ENCODE data around the gene LCN2.
"Not testable (repeated sequence)": the region's sequence is repeated elsewhere in the genome, so short reads cannot be mapped to it uniquely, and the experiment has no call there.

Gene LCN2

DNA sequence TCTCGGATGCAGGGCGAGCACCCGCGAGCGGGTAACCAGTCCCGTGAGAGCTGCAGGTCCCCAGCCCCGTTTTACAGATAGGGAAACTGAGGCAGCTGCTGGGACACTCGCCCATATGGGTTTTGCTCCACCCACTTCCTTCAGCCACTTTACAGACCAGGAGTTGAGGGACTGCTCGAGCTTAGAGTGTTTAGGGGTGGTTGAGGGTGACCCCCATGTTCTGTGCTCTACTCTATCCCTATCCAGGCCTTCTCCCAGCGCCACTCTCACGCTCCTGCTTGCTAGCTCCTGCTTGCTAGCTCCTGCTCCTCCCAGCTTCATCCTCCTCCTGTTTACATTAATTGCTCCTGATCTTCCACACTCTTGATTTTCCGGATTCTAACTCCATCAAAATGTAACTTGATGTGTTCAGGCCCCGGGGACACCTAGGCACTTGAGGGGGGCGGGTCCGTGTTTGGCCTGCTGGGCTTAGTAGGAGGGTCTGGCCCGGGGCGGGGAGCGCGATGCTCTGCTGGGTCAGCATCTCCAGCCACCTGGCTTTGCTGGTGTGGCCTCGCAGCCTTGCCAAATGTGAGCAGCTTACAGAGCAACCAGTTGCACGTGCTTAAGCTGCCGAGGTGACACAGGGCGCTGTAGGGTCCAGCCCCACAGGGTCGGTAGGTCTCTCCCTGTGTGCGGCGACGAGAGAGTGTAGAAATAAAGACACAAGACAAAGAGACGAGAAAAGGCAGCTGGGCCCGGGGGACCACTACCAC lies 20.2 kb upstream of the LCN2 start:
- DNase-seq (no peak), ATAC-seq (no peak)

DNA sequence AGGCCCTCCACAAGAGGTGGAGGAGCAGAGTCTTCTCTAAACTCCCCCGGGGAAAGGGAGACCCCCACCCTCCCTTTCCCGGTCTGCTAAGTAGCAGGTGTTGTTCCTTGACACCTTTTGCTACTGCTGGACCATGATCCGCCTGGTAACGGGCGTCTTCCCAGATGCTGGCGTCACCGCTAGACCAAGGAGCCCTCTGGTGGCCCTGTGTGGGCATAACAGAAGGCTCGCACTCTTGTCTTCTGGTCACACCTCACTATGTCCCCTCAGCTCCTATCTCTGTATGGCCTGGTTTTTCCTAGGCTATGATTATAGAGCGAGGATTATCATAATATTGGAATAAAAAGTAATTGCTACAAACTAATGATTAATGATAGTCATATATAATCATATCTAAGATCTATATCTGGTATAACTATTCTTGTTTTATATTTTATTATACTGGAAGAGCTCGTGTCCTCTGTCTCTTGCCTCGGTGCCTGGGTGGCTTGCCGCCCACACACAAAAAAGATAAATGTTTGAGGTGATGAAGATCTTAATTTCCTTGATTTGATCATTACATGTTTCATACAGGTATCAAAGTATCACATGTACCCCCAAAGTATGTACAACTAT lies 19.2 kb upstream of the LCN2 start:
- peak; percentile 60 for DNase-seq
- not testable (repeated sequence) for ATAC-seq

DNA sequence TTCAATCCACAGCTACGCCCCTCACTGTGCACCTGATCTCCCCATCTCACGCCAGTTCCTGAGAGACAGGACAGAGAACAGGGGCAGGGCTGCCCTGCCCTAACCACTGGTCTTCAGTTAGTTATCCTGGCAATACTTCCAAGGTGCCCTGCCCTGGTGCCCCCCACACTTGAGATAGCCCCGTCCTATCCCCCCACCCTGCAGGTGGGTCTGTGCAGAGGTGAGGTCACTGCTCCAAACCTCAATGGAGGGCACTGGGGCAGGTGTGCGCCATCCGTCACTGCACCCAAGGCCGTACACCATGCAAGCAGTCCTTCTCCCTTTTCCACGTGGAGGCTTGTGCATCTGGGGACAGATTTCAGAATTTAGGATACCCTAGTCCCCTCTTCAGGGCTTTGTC lies 18.6 kb upstream of the LCN2 start:
- ATAC-seq, DNase-seq: not testable (repeated sequence)

DNA sequence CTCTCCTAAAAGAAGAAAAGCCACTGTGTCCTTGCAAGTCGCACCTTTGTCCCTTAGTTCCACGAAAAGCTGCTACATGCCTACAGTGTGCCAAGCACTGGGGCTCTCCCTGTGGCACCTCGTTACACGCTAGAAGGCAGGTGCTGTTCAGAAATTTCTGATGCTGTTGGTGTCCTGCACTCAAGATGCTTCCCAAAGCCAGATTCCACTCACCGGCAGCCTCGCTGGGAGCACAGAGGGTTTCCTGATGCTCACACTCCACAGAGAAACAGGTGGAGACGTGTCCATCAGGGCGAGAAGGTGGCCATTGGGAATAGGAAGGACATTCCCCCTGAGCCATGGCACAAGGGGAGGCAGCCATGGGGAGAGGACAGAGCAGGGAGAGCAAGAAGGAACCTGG lies 17.9 kb upstream of the LCN2 start:
- not testable (repeated sequence) for DNase-seq, ATAC-seq

DNA sequence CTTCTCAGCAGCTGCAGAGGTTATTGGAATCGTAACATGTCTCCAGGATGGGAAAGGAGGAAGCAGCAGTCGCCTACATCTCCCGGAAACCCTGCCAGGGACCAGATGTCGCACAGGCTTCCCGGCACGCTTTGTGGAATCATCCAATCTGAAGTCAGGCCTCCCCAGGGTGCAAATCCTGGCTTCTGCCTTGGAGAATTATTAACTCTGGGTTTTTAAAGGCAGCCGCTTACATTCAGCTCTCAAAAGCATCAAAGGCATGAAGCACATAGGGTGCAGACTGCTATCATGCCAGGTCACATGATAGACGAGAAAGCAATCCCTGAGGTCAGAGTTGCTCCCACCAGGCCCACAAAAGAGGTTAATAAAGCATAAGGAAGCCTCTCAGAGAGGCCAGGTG lies 17.1 kb upstream of the LCN2 start:
- not testable (repeated sequence) for DNase-seq, ATAC-seq

DNA sequence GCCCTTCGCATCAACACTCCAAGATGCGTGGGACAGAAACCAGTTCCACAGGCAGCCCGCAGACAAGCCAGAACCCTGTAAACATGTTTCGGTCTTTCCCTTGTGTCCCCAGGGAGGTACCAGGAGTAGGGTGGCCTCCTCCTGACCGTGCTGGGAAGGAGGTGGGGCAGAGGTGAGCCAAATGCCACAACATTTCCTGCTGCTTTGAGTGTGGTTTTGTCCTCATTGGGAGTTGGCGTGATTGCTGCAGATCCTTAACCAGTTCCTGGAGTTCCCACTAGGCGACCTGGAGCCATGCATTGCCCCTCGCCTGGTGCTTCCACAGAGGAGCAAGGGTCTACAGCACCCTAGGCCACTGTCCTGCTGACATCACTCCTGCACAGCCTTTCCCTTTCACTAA lies 13.7 kb upstream of the LCN2 start:
- not testable (repeated sequence) for DNase-seq, ATAC-seq

DNA sequence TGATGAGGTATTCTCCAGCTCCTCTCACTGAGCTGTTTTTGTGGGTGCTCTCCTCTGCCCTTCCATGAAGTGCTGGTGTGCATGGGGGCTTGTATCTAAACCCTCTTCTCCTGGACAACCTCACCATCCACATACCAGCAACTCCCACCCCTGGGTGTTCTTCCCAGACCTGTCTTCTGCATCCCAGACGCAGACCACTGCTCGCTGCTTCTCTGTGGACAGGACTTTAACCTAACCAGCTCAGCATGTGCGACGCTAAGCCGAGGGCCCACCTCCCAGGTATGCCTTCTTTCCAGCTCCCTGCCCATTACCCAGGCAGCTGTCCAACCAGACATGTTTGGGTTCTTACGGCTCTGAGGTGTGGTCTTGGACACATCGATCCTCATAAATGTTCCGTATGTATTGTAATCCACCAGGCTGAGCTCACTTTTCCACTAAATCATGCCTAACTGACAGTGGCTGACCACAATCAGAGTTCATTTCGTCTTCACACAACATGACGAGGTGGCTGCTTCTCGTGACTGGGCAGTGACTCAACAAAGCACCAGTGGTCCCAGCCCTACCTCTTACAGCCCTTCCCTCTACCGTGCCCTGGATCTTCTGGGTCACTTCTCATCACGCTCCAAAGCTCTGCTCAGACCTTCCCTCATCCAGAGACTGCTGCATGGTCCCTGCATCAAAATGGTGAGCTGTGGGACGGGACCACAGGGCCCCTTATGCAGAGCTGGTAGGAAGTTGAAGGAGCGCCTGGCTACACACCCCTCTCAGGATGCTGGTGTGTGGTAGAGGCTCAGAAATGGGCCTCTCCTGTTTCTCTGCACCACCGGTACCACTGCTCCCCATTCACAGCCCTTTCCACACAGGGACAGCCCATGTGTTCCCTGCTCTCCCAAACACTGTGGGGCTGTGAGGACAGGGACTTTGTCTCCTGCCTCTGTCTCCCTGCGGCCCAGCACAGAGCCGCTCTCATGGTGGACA lies 12.1 kb upstream of the LCN2 start:
- DNase-seq = no peak
- ATAC-seq = no peak

DNA sequence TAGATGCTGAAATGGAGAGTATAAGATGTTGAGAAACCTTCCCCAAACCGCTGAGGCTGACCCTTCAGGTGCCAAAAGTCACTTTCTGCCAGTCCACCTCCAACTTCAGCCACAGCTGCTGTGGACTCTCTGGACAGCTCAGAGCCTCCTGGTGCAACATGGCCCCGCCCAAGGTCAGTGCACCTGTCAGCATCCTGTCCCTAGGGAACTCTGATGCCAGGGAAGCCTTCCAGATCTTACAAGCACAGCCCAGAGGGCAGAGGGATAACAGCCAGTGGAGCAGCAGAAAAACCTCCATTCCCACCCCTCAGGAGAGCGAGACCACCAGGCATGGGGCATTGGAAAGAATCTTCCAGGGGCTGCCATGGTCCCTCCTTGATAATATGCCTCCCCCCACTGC lies 11.3 kb upstream of the LCN2 start:
- DNase-seq = no peak
- ATAC-seq = no peak

DNA sequence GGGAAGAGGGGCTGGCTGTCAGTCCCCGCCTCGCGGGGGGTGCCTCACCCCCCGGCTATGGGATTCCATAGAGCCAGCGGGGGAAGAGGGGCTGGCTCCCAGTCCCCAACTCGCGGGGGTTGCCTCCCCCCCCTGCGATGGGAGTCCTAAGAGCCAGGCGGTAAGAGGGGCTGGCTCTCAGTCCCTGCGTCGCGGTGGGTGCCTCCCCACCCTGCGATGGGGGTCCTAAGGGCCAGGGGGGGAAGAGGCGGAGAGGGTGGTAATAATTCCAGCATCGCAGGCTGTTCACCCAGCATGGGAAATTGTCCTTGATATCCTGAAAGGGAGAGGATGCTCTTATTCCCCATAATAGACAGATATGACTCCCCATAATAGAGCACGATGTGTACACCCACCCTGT lies 9.6 kb upstream of the LCN2 start:
- no peak for DNase-seq
- ATAC-seq = no peak

DNA sequence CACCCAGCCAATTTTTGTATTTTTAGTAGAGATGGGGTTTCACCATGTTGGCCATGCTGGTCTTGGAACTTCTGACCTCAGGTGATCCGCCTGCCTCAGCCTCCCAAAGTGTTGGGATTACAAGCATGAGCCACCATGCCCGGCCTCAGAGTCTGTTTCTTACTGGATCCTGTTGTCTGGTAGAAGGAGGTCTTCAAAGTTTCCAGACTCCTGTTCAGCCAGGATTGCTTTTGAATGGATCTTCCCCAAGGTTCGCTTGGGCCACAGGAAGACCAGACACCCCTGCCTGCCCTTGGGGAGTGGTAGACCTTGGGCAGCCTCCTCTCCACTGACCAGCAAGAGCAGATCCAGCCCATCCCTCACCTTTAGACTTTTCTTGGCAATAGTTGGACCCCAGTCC lies 7.6 kb upstream of the LCN2 start:
- DNase-seq (no peak), ATAC-seq (no peak)

DNA sequence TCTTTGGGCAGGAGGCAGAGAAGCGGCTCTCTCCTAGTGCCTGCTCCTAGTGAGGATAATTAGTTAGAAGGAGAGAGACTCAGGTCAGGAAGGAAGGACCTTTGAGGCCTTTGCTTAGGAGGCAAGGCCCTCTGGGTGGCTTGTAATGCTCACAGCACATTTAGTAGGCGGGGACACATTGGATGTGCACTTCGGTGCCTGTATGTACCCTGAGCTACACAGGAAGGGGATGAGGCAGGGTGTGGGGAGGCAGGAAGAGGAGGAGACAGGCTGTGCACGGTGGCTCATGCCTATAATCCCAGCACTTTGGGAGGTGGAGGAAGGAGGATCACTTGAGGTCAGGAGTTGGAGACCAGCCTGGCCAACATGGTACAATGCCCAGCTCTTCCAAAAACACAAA lies 7.2 kb upstream of the LCN2 start:
- no peak for ATAC-seq
- no peak for DNase-seq

DNA sequence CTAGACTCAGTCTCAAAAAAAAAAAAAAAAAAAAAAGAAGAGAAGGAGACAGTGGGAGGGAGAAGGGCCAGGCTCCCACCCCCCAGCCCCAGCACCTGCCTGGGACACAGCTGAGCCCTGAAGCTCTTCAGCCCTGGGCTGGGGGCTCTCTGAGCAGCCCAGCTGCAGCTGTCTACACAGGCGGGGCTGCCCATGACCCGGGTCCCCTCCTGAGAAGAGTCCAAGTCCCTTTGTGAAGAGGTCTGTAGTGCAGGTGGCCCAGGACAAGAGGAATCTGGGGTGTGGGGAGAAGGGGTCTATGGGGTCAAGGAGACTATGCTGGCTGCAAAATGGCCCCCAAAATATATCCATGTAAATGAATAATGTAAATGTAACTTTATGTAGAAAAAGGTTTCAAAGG lies 6.7 kb upstream of the LCN2 start:
- DNase-seq (no peak), ATAC-seq (no peak)

DNA sequence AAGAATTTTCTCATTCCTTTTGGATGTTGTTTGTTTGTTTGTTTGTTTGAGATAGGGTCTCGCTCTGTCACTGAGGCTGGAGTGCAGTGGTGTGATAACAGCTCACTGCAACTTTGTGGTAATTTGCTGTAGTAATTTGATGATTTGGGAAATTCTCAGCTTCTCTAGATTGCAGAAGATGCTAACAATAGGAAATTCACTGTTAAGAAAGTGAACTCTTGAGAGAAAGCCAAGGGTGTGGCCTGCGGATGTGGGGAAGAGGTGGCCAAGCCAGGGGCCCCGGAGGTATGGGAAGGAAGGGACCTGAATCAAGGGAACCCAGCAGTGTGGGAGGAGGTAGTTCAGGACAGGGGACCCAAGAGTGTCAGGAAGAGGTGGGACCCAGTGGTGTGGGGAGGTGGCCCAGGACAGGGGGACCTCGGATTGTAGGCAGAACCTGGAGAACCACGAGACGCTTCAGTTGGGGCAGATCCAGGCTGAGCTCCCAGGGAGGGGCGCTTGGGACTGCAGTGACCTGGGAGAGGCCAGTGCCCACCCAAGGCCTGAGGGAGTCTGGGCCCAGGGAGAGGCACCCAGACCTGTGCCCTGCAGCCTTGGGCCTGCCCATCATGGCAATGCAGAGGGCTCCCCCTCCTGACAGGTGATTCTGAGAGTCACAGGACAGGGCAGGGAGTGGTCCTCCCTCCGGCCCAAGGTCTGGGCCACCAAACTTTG lies 5.6 kb upstream of the LCN2 start:
- DNase-seq (no peak), ATAC-seq (no peak)

DNA sequence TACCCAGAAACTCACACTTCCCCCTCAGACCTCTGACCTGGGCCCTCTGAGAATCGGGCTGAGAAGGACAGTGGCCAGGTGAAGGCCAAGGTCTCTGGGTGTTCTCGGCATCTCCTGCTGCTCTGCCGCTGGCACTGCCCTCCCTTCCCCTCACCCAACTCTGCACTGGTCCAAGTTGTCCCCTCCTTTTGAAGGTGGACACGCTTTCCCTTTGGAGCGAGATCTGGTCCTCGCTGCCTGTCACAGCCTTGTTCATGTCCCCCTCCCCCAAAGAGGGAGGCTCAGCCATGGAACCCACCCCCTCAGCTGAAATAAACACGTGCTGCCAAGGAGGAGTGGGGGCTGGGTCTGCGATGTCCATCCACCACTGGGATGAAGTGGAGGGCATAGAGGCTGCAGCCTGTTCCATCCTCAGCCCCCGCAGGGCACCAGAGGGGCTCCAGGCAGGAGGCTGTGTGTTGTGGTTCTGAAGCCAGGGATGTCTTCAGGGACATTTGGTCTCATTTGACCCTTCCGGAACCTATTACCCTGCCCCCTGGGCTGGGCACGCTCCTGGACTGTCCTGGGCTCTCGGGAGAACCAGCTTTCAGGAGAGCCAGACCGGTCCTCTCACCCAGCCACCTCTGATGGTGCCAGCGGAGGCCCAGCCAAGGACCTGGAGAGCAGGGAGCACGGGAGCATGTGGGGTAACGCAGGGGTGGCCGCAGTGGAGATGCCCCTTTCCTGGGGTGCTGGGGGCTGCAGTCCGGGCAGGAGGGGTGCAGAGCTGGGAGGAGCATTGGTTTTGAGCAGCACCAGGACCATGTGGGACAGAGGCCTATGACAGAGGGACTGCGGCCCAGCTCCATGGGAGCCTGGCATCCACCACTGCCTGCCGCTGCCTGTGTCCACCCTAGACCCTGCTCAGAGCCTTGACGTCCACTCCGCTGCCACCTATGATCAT lies 4.7 kb upstream of the LCN2 start:
- no peak for ATAC-seq
- DNase-seq = no peak

DNA sequence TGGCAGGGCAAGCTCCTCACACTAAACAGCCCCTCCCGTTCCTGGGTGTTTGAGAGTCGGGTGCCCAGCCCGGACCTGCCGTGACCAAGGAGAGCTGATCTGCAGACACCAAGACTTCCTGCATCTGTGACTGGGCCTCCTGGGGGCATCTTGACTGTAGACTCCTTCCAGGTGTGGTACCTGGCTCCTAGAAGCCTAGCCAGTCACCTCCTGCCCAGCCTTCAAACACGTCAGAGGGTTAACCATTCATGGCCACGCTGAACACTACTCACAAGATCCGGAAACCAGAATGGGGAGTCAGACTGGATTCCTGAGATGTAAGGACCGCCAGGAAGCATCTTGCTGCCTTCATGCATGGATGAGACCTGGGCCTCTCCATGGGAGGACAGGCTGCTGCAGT lies 3.7 kb upstream of the LCN2 start:
- ATAC-seq = no peak
- no peak for DNase-seq

DNA sequence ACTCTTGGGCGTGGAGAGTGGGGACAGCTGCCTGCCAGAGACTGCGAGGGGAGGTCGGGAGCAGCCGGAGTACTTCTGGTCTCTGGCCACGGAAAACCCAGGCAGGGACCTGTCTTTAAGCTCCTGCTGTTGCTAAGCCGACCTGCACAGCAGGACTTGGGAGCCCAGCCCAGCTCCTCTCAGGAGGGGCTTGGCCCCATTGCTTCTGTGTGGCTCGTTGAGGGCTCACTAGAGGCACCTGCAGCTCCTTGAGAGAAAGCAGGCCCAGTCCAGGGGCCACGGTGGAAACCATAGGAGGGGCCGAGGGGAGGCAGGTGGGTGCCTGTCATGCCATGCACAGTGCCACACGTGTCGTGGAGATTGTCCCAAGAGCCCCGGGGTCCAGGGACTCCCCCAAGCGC lies 3.3 kb upstream of the LCN2 start:
- no peak for ATAC-seq
- DNase-seq = no peak

DNA sequence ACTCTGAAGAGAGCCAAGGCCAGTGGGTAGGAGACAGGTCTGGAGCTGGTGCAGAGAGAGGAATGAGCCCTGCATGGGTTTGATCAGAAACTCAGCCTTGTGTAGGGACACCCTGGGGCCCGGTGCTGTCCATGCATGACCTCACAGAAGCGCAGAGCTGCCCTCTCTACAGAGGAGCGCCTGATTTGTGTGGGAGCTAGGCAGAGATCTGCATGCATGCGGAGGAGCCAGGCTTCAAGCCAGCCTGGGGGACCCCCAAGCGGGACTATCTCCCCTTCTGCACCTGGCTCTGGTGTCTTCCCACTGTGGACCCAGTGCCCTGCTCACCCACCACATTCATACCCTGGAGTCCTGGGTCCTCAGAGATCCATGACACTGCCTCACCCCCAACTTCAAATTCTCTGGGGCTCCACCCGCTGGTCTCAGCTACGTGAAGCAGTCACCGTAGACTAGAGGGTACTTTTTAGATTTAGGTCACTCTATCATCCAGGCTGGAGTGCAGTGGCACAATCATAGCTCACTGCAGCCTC lies 2.6 kb upstream of the LCN2 start:
- DNase-seq (no peak), ATAC-seq (no peak)

DNA sequence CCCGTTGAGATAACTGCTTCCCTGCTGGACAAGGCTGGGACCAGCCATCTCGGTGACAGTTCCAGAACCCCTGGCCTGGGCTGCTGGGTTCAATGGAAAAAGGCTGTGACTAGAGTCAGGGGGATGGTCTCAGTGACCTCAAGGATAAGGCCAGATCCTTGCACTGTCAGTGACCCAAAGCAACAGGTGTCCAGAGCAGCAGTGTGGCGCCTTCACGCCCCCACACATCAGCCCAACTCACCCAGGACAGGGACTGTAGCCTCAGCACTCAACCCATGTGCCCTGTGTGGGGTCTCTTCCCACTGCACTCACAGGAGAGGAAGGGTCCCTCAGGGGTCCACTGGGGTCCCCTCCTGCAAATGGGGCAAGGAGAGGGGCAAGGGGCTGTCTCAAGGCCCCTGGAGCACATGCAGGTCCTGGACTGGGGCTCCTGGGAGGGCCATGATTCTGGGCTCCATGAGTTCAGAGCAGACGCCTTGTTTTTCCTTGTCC lies 698 bp upstream of the LCN2 start:
- DNase-seq = no peak
- no peak for ATAC-seq

DNA sequence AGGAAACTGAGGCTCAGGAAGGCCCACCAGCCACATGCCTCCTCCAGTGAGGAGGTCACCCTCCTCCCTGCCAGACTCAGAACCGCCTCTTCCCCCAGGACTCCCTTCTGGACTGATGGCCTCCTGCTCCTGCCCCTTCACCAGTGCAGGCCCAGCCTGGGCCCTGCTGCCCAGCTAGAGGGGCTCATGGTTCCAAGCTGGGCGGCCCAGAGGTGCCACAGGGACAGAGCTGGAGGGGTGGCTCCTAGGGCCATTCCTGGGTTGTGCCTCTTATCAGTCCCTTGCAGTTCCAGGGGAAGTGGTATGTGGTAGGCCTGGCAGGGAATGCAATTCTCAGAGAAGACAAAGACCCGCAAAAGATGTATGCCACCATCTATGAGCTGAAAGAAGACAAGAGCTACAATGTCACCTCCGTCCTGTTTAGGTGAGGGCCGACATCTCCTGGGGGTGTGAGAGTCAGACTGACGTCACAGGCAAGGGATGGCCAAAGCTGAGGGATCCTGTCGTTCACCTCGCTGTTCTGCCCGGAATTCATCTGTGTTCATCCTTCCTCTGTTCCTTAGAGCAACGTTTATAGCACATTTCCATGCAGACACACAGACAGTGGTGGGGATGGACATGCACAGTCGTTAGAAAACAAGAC lies 819 bp downstream of the LCN2 start:
- no peak for ATAC-seq
- no peak for DNase-seq

Data from stimulated activated naive CD8-positive, alpha-beta T cell treated with anti-CD3 and anti-CD28 coated beads, Interleukin-15, Interleukin-2, amounts not matched to agents 100 U/mL and 50 U/mL, for 24 hours (primary cell).